Myocyte (in vitro differentiated cells): ENCODE data around the gene KLK12. TPM values are rescaled to one million over a fixed set of nuclear protein-coding genes. Genes with fewer than 3 reads are reported as not detected.

Experiments used
- DNase-seq: peaks from one replicate; pipeline ENCODE4 v3.0.0-alpha.2; 2012; ENCODE audit warnings: low read depth
- total RNA-seq: library from RNA; depleted of rRNA; stranded (reverse); fragments of >200 nt; gene quantifications from 2 replicates; pipeline ENCODE4 v1.2.3, GENCODE V29; 2014

KLK12 gene
- total RNA-seq, 1 donor from 2014 or later, result not detected

- no peak for DNase-seq
These were observed 21.1 kb upstream of the KLK12 start for GRCh38 chr19:51055866-51056265.

GRCh38 chr19:51047031-51047335 is 12.2 kb upstream of the KLK12 start:
- DNase-seq, result no peak

- no peak for DNase-seq
These were observed 9.5 kb upstream of the KLK12 start for GRCh38 chr19:51044327-51044726.

GRCh38 chr19:51043497-51043896 is 8.7 kb upstream of the KLK12 start:
- no peak for DNase-seq

- no peak for DNase-seq
These were observed 5.3 kb upstream of the KLK12 start for GRCh38 chr19:51040151-51040550.

DNA sequence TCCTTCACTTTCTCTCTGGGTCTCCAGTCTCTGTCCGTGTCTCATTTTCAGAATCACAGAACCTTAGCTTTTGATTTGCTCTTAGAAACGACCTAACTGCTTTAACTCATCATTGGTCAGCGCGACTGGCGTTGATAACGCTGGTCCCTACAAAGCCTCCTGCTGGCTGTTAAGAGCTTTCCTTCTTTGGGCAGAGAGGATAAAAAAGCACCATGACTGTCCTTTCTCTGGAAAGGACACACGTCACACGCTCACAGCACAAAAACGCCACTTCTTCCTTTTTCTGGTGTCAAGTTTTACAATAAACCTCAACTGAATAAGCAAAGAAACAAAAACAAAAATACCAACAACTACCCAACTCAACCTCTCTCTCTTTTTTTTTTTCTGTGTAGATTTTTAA is 1.7 kb upstream of the KLK12 start:
- DNase-seq, result no peak

DNA sequence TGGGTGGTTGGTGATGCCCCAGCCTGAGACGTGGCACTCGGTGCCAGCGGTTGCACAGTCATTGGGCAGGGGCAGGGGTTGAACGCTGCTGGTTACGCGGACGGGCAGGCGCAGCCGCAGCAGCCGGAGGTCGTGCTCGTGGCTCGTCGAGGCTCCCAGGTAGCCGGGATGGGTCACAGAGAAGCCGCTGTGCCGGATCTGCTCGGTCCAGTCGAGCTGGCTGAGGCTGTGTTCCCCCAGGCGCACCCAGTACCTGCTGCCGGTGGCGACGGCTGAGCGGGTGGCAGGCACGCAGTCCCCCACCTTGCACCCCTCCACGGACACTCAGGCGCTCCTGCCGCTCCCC is 2.9 kb downstream of the KLK12 start:
- no peak for DNase-seq

DNA sequence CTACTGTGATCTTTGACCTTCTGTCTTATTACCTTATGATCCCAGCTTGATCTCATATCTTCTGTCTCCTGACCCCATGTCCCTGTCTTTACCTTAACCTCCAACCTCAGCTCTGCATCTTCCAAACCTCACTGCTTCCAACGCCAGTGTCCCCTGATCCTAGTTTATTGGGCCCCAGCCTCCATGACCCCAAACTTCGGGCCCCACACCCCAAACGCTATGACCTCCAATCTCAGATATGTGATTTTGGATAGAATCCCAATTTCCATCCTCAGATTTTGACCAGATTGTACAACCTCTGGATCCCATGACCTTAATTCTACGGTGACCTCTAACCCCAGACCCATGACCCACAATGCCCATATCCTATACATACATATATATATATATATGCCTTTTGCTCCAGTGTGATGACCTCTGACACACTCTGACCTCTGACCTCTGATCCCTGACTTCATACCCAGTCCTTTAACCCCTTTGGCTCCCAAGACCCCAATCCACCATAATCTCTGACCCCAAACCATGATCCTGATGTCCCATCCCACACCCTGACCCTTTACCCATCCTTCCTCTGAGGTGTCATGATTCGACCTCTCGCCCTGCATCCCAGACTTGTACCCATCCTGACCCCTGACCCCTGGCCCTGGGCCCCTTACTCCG is 3.5 kb downstream of the KLK12 start:
- DNase-seq, result no peak

DNA sequence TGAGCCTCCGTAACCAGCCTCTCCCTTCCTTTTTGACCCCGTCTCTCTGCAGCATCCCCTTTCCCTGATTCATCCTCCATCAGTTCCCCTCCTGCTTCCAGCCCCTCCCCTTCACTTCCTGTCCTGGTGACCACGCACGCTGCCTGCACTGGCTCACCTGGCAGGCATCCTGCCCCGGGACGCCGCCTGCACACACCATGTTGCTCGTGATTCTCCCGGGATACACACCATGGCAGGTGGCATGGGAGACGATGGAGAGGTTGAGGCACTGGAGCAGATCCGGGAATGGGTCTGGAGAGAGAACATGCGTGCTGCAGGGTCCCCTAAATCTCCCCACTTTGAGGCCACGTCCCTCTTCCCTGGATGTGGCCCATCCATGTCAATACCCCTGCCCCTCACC is 4.2 kb downstream of the KLK12 start:
- no peak for DNase-seq

DNA sequence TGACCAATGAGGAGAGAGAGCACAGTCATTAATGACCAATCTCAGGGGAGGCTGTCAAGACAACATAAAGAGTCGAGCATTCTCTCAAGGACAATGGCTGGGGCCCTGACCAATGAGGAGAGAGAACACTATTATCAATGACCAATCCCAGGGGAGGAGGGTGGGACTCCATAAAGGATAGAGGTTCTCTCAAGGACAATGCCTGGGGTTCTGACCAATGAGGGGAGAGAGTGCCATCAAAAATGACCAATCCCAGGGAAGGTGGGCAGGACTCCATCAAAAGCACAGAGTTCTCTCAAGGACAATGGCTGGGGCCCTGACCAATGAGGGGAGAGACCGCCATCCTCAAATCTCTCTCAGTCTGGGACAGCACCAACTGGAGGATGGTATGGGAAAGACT is 5.1 kb downstream of the KLK12 start:
- DNase-seq, result no peak

- DNase-seq, result no peak
These were observed 6.9 kb downstream of the KLK12 start for GRCh38 chr19:51027873-51028272.

GRCh38 chr19:51027126-51027806 is 7.5 kb downstream of the KLK12 start:
- no peak for DNase-seq

DNA sequence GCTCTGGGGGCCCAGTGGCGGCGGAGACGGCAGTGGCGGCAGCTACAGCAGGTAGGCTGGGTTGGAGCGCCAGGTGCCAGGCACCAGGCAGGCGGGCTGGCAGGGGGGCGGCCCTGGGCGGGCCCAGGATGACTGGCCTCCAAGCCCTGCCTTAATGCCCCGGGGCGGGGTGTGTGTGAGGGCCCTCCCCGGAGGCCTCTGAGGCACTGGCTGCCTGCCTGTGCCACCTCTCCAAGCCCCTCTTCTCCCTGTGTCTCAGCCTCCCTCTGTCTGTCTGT is 8.3 kb downstream of the KLK12 start, which contains the start of gene KLK11:
Gene KLK11 (minus strand): TSS at position 63 of the 278 bp plus-strand sequence. CDS start 985 bp downstream, outside the sequence.
- no peak for DNase-seq

GRCh38 chr19:51025809-51026553 is 8.8 kb downstream of the KLK12 start:
- no peak for DNase-seq

GRCh38 chr19:51025401-51025800 is 9.4 kb downstream of the KLK12 start:
- no peak for DNase-seq

DNA sequence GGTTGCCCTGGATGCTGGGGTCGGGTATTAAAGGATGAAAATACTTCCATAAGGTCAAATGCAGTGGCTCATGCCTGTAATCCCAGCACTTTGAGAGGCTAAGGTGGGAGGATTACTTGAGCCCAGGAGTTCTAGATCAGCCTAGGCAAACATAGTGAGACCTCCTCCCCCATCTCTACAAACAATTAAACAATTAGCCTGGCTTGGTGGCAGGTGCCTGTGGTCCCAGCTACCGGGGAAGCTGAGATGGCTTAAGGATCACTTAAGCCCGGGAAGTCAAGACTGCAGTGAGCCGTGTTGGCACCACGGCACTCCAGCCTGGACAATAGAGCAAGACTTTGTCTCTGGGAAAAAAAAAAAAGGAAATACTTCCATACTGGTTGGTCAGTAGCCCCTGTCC is 9.9 kb downstream of the KLK12 start:
- no peak for DNase-seq

- DNase-seq, result no peak
These were observed 10.9 kb downstream of the KLK12 start for GRCh38 chr19:51023946-51024345.

DNA sequence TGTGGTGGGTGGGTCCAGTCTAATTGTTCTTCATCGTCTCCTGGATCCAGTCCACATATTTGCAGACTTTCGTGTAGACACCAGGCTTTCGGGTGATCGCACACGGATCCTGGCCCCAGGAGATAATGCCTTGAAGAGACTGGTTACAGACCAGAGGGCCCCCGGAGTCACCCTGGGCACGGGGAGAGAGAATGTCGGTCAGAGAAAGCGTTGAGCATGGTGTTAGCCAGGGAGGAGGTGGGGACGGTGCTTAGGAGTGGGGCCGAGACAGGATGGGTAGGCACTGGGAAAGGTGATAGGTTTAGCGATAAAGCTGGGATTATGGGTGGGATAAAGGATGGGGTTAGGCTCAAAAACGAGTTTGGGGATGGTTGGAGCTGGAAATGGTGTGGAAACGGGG is 12.3 kb downstream of the KLK12 start:
- DNase-seq, result no peak

GRCh38 chr19:51020988-51021651 is 13.7 kb downstream of the KLK12 start:
- DNase-seq, result peak; percentile 44

DNA sequence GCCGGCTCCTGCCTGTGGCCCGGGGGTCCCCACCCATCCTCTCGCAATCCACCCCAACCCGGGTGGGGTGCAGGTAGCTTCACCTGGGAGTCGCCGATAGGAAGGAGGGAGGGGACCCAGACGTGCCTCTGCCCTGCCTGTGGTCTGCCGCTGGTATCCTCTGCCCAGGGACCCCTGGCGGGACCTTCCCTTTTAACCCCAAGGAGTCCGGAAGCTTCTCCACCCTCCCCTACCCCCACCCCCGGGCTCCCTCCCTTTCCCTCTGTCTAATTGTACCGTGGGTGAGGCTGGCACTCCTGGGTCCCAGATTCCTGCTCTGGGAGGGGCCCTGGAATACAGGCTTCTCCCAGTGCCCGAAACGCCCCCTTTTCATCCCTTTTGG is 15.3 kb downstream of the KLK12 start, which contains the start of gene KLK10:
Gene KLK10 (minus strand): TSS at position 166 of the 382 bp plus-strand sequence. CDS start 579 bp downstream, outside the sequence.
- DNase-seq, result no peak

- no peak for DNase-seq
These were observed 15.9 kb downstream of the KLK12 start for GRCh38 chr19:51018745-51019543.
